Uterus (tissue), 4 donors: ENCODE results near the gene FIZ1. TPM values are rescaled to one million over a fixed set of nuclear protein-coding genes. Genes with fewer than 3 reads are reported as not detected.

Source experiments
- DNase-seq, 2 donors: peaks; one replicate each; pipeline ENCODE4 v3.0.0-alpha.2; 2019 to 2020
- H3K27ac ChIP-seq, 2 donors: fragments of 200-600 bp; sonication (generic); 1 replicate in 1 of 2; 2 replicates in 1 of 2; pipeline ENCODE4 v1.5.1; 2016 to 2018
- H3K27me3 ChIP-seq, 2 donors: fragments of 200-600 bp; sonication (generic); one replicate each; pipeline ENCODE4 v1.5.1; 2018 to 2019; ENCODE audit warnings: control low read depth in 1 of 2
- H3K36me3 ChIP-seq, 2 donors: fragments of 200-600 bp; sonication (generic); one replicate each; pipeline ENCODE4 v1.5.1; 2019; ENCODE audit warnings: control low read depth in 1 of 2
- H3K4me1 ChIP-seq, 2 donors: fragments of 200-600 bp; sonication (generic); one replicate each; pipeline ENCODE4 v1.5.1; 2018 to 2019; ENCODE audit warnings: control low read depth in 1 of 2
- H3K4me3 ChIP-seq, 2 donors: fragments of 200-600 bp; sonication (generic); 1 replicate in 1 of 2; 2 replicates in 1 of 2; pipeline ENCODE4 v1.5.1; 2018 to 2019; ENCODE audit warnings: mild to moderate bottlenecking in 1 of 2
- H3K9me3 ChIP-seq, 2 donors: fragments of 200-600 bp; sonication (generic); one replicate each; pipeline ENCODE4 v1.5.1; 2019; ENCODE audit warnings: control low read depth in 1 of 2
- POLR2A ChIP-seq, 2 donors: fragments of 450-650 bp; IDR thresholded peaks; one replicate each; pipeline ENCODE4 v1.6.1; 2016; ENCODE audit warnings: antibody characterized with exemption in 2 of 2, mild to moderate bottlenecking in 1 of 2, moderate library complexity in 1 of 2
- intact Hi-C: fragments of 100-400 bp; cut with DNase I; formaldehyde crosslinking; loops from one replicate; pipeline ENCODE4 v1.15.1; 2023; ENCODE audit warnings: low total_unique reads
- total RNA-seq, 4 donors: library from RNA; depleted of rRNA in 3 of 4; stranded (reverse); fragments of >200 nt in 3 of 4; gene quantifications; one replicate each; pipeline versions ENCODE4 v1.1.0 to v1.2.4, GENCODE V29; 2014 to 2023
- TF ChIP-seq, protein P1 (sequence below), 4 experiments: fragments of 200-600 bp in 2 of 4; fragments of 450-650 bp in 2 of 4; sonication (generic) in 2 of 4; IDR thresholded peaks; one replicate each; pipeline ENCODE4 v1.5.1; 2016 to 2019; ENCODE audit warnings: antibody characterized with exemption in 4 of 4, mild to moderate bottlenecking in 2 of 4, moderate library complexity in 1 of 4
- donor health status: DM: yes; HTN: yes; CAD: no.

Gene FIZ1, protein sequence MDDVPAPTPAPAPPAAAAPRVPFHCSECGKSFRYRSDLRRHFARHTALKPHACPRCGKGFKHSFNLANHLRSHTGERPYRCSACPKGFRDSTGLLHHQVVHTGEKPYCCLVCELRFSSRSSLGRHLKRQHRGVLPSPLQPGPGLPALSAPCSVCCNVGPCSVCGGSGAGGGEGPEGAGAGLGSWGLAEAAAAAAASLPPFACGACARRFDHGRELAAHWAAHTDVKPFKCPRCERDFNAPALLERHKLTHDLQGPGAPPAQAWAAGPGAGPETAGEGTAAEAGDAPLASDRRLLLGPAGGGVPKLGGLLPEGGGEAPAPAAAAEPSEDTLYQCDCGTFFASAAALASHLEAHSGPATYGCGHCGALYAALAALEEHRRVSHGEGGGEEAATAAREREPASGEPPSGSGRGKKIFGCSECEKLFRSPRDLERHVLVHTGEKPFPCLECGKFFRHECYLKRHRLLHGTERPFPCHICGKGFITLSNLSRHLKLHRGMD
- total RNA-seq: 10 to 100 TPM in 1 of 4 donors, 1 to 10 TPM in 1, under 1 TPM in 2; 0.26 to 19.3 (median 2.4) TPM

DNA sequence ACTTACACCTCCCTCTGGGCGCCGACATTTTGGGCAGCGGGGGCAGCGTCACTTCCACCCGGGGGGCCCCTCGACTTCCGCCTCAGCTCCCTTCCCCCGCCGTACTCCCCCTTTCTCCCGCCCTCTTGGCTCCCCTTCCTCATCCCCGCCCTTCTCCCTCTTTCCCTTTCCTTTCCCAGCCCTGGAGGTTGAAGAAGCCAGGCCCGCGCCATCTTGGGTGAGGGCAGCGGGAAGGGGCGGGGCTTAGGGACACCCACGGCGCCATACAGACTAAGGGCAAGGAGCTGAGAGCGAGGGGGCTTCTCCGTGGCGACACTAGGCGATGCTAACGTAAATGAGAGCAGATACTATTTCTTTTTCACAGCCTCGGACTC is at the start of gene FIZ1:
Gene FIZ1 (minus strand): TSS at position 50 of the 374 bp plus-strand sequence. CDS start 1,652 bp downstream, outside the sequence.
- intact Hi-C loops: no loop called here
- peak within 1 kb of the TSS; percentile 82 to 87 for H3K4me3 ChIP-seq
- H3K4me1 ChIP-seq: peaks cover 0 to 9% of the 10 kb centered on the region in 2 donors
- no peaks in the 10 kb centered on the region for H3K36me3 ChIP-seq
- no peaks in the 10 kb centered on the region for H3K27me3 ChIP-seq
- H3K27ac ChIP-seq: peak within 1 kb of the TSS; percentile 94 to 99
- TF ChIP-seq POLR2A (IDR thresholded peaks at IDR 0.05): no peak
- TF ChIP-seq, protein P1, sequence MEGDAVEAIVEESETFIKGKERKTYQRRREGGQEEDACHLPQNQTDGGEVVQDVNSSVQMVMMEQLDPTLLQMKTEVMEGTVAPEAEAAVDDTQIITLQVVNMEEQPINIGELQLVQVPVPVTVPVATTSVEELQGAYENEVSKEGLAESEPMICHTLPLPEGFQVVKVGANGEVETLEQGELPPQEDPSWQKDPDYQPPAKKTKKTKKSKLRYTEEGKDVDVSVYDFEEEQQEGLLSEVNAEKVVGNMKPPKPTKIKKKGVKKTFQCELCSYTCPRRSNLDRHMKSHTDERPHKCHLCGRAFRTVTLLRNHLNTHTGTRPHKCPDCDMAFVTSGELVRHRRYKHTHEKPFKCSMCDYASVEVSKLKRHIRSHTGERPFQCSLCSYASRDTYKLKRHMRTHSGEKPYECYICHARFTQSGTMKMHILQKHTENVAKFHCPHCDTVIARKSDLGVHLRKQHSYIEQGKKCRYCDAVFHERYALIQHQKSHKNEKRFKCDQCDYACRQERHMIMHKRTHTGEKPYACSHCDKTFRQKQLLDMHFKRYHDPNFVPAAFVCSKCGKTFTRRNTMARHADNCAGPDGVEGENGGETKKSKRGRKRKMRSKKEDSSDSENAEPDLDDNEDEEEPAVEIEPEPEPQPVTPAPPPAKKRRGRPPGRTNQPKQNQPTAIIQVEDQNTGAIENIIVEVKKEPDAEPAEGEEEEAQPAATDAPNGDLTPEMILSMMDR (IDR thresholded peaks at IDR 0.05): no peak
- DNase-seq: peak; percentile 99
- no peaks in the 10 kb centered on the region for H3K9me3 ChIP-seq

DNA sequence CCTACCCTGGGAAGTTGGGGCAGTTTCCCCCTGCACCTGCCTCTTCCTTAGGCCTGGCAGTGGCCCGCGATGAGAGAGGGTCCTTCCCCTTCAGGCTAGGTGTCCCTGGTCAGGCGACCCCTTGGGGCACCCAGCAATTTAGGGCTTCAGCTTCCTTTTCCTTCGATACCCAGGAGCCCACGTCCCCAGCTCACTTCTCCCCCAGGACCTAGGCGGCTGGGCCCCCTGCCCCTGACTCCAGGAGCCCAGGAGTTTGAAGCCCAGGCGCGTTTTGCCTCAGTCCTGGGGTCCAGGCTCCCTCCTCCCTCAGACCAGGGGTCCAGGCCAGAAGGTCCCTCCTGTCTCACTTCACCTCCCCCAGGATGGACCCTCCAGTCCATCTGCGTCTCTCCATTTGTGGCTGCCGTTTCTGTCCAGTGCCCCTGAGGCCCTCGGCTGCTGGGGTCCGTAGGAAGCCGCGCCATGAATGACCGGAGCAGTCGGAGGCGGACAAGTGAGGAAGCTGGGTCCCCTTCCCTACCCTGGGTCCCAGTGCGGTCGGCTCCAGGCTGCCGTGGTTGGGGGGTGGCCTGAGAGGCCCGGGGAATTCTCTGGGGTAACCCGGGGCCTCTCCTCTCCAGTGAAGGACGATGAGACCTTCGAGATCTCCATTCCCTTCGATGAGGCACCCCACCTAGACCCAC is 49.4 kb upstream of the FIZ1 start:
- intact Hi-C loops: loop anchor here (10.0 kb wide), 1 partner anchor 534 kb away; the partner anchor contains the start of gene PPP1R12C
- Histone ChIP-seq H3K27me3 (no peaks in the 10 kb centered on the region), H3K4me3 (peak overlapping the region; percentile 54 to 70), H3K27ac (peak overlapping the region; percentile 86), H3K4me1 (peaks cover 0 to 12% of the 10 kb centered on the region in 2 donors), H3K36me3 (no peaks in the 10 kb centered on the region), H3K9me3 (no peaks in the 10 kb centered on the region)
- TF ChIP-seq, protein P1 (IDR thresholded peaks at IDR 0.05): no peak
- TF ChIP-seq POLR2A (IDR thresholded peaks at IDR 0.05): no peak
- no peak for DNase-seq

DNA sequence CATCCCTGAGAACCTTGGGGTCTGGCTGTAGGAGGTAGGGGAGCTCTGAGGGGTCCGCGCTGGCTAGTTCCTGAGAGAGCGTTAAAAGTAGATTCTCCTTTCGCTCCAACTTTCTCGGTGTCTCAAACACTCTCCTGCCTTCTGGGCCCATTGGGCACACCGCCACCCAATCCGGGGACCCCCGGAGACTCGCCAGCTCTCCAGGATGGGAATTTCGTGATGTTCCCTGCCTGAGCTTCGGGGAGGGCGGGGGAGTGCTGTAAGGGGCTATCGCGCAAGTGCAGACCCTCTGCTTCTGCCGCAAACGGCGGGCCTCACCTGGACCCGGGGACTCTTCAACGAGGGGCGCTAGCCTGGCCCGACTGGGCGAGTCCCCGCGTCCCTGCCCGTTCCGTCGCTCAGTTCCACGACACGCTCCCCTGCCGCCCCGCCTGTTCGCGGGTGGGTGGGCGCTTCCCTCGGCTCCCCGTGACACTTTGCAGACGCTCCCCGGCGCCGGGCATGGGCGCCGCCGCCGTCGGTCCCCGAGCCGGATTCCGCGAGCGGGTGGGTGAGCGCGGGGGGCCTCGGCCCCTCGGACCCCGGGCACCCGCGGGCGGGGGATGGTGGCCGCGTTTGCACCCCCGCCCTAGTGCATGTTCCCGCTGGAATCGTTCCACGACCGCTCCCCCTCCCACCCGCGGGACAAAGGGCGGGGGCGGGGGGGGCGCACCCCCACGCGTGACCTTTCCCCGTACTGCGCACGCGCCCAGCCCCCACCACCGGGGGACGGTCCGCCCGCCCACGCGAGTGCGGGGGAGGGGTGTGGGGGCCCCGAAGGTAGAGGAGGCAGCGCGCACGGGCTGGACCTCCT is 48.6 kb upstream of the FIZ1 start, which contains the start of gene CCDC106:
Gene CCDC106 (plus strand): TSS at position 481 of the 853 bp plus-strand sequence. CDS start 835 bp downstream, outside the sequence.
- intact Hi-C loops: loop anchor here (10.0 kb wide), 1 partner anchor 533 kb away; the partner anchor contains the start of gene PPP1R12C
- H3K27ac ChIP-seq: peak within 1 kb of the TSS; percentile 86
- peak in 1 of 2 donors; percentile 23 for TF ChIP-seq POLR2A (IDR thresholded peaks at IDR 0.05)
- TF ChIP-seq, protein P1 (IDR thresholded peaks at IDR 0.05): peak in 1 of 4 experiments; percentile 12
- H3K4me3 ChIP-seq: peak within 1 kb of the TSS; percentile 54 to 70
- peak; percentile 78 to 81 for DNase-seq
- H3K4me1 ChIP-seq: peaks cover 0 to 12% of the 10 kb centered on the region in 2 donors
- no peaks in the 10 kb centered on the region for H3K36me3 ChIP-seq
- no peaks in the 10 kb centered on the region for H3K9me3 ChIP-seq
- no peaks in the 10 kb centered on the region for H3K27me3 ChIP-seq

DNA sequence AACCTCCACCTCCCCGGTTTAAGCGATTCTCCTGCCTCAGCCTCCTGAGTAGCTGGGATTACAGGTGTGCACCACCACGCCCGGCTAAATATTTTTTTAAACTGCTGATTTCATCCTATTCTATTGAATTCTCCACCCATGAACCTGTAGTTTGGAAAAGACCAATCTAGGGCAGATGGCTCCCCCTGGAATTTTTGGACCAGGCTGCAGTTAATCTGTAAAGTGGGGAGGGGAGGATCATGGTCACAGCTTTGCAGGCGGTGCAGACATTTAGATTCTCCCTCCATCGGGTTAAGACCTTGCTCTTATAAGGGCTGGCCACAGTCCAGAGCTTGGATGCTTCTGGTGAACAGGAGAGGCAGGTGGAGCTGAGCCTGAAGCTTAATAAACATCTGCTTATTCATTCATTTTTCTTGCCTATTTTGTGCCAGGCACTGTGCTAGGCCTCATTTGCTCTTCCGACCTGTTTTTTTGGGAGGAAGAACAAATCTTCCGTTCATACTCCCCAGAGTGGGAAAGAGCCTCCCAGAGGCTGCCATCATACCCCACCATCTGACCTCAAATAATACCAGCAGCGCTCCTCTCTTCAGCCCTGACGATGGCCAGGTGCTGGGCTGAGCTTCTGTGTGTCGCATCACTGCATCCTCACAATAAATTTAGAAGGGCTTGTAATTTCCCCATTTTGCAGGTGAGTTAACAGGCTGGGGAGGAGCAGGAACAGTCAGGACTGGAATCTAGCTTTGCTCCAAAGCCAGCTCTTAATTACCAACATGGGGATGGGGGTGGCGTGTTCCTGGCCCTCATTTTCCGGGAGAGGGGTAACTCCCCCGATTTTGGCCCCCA is 47.8 kb upstream of the FIZ1 start:
- Histone ChIP-seq H3K27ac (peak overlapping the region; percentile 86), H3K27me3 (no peaks in the 10 kb centered on the region), H3K36me3 (no peaks in the 10 kb centered on the region), H3K4me1 (peaks cover 0 to 16% of the 10 kb centered on the region in 2 donors), H3K9me3 (no peaks in the 10 kb centered on the region), H3K4me3 (peak overlapping the region; percentile 54 to 70)
- intact Hi-C loops: loop anchor here (10.0 kb wide), 1 partner anchor 532 kb away; the partner anchor contains the start of gene PPP1R12C
- no peak for DNase-seq
- TF ChIP-seq, protein P1 (IDR thresholded peaks at IDR 0.05): no peak
- TF ChIP-seq POLR2A (IDR thresholded peaks at IDR 0.05): no peak
